T1000 (cell line): ENCODE measurements around the gene IGHMBP2.
"Not testable (repeated sequence)": the region's sequence is repeated elsewhere in the genome, so short reads cannot be mapped to it uniquely, and the experiment has no call there.

Experiments used
- DNase-seq: peaks from one replicate; lab custom pipeline; 2025; ENCODE audit warnings: mixed read lengths; lab: John Stamatoyannopoulos, UW

The IGHMBP2 gene

GRCh38 chr11:68961245-68961644 lies 57.6 kb downstream of the IGHMBP2 start:
- no peak for DNase-seq

DNA sequence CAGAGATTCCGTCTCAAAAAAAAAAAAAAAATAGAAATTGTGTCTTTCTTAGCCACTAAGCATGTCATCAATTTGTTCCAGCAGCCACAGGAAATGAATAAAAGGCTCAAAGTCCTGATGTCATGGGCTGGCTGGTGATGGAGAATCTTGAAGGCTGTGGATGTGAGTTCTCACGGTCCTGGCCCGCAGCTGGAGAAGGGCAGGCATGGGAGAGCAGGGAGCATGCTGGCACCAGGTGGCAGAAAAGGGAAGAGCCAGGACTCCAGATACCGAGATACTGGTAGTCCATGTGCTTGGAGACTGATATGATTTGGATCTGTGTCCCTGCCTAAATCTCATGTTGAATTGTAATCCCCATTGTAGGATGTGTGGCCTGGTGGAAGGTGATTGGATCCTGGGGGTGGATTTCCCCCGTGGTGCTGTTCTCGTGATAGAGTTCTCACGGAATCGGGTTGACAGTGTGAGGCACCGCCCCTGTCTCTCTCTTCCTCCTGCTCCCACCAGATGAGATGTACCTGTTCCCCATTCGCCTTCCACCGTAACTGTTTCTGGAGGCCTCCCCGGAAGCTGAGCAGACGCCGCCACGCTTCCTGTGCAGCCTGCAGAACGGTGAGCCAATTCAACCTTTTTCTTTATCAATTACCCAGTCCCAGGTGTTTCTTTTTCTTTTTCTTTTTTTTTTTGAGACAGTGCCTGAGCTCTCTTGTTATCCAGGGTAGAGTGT lies 59.0 kb downstream of the IGHMBP2 start:
- no peak for DNase-seq

- no peak for DNase-seq
These were observed 60.1 kb downstream of the IGHMBP2 start for GRCh38 chr11:68963779-68964178.

DNA sequence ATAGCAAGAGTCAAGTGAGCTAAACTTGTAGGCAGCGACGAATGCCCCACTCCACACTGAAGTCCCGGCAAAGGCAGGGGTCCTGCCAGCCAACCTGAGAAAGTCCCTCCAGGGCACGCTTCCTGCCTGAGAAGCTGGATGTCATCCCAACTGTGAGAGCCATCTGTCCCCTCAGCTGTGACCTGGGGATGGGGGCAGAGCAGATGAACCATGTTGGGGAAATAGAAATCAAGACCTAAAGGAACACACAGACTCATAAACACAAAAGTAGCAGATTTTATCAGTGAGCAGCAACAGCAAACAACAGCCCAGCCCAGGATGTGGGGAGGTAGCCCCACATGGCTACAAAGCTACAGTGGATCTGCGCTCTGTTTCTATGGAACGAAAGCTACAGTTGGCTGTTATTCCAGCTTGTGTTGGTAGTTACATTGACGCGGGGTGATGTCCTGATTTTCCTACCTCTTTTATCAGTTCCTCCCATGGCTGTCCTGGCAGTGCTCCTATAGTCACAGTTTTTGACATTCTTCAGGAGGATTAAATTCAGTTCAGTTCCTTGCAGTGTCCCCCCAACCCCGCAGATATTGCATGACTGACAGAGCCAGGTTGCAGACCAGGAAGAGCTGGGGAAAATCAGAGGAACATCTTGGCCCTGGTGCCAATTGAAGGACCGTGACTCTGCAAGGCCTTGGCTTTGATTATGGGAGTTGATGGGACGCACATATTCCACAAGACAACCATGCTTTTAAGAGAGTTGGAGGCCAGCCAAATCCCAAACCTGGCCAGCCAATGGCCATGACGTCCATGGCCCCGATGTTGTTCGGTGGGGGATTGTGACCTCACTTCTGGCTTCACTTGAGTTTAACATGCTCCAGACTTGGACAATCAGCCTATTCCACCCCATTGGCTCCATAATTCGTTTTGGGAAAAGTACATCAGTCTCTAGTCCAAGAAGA lies 62.5 kb downstream of the IGHMBP2 start:
- DNase-seq, result no peak

GRCh38 chr11:68966894-68967780 lies 63.4 kb downstream of the IGHMBP2 start:
- DNase-seq, result no peak

GRCh38 chr11:68968306-68969250 lies 64.9 kb downstream of the IGHMBP2 start:
- DNase-seq, result no peak

- DNase-seq, result no peak
These were observed 65.7 kb downstream of the IGHMBP2 start for GRCh38 chr11:68969386-68969785.

GRCh38 chr11:68970921-68971636 lies 67.4 kb downstream of the IGHMBP2 start:
- no peak for DNase-seq

DNA sequence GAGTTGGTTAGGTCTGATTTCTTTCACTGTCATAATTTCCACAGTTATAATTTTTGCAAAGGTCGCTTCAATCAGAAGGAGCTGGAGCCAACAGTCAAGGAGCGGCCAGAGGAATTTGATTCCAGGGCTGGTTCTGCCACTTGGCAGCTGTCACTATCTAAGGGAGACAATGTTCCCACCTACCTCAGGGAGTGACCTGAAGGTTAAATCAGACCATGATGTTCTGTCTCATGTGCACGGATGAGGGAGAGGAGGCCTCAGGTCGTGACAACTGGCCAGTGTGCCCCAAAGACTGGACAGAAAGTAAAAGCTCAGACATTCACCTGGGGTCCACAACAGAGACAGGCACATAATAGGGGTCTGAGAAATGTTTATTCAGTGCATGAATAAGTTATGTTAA lies 69.5 kb downstream of the IGHMBP2 start:
- no peak for DNase-seq

DNA sequence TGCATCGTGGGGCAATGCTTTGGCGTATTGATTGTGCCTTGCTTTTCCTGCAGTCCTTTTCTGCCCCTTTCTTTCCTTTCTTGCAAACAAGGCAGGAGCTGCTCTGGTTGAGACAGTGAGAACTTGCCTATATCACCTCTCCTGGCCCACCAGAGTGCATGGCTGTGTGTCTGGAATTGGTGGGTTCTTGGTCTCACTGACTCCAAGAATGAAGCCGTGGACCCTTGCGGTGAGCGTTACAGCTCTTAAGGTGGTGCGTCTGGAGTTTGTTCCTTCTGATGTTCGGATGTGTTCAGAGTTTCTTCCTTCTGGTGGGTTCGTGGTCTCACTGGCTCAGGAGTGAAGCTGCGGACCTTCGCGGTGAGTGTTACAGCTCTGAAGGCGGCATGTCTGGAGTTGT lies 70.0 kb downstream of the IGHMBP2 start:
- DNase-seq, result not testable (repeated sequence)

GRCh38 chr11:68974421-68975194 lies 70.9 kb downstream of the IGHMBP2 start:
- no peak for DNase-seq

GRCh38 chr11:68976095-68976494 lies 72.4 kb downstream of the IGHMBP2 start:
- DNase-seq, result no peak

DNA sequence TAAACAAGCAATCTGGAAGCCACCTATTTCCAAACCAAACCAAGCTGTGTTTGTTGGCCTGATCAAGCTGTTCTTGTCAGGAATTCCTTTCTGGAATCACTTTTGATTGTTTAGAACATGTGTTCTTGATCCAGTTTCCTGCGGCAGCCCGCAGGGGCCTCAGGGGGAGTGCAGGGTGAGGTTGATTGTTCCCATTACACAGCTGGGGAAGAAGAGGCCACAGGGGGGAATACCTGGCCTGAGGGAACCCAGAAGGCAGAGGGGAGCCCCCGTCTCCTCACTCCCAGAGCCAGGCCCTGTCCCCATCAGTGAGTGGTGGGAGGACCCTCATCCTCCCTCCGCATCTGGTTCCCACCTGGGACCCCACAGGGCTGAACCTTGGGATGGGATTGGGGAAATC lies 72.9 kb downstream of the IGHMBP2 start:
- no peak for DNase-seq

GRCh38 chr11:68977781-68978625 lies 74.3 kb downstream of the IGHMBP2 start:
- DNase-seq, result no peak

DNA sequence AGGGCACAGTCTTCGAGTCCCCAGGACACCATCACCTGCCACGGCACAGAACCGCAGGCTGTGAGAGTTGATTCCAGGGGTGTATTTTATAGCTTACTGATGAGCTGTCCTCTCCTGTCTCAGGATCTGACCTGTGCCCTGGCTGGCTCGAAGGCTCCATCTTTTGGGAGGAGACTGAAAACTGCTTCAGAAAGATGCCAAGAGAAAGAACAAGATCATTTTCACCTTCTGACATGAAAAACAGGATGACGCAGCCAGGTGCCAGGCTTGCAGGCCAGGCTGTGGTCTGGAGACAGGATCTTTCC lies 74.9 kb downstream of the IGHMBP2 start:
- no peak for DNase-seq

- DNase-seq, result no peak
These were observed 75.4 kb downstream of the IGHMBP2 start for GRCh38 chr11:68978931-68979594.

DNA sequence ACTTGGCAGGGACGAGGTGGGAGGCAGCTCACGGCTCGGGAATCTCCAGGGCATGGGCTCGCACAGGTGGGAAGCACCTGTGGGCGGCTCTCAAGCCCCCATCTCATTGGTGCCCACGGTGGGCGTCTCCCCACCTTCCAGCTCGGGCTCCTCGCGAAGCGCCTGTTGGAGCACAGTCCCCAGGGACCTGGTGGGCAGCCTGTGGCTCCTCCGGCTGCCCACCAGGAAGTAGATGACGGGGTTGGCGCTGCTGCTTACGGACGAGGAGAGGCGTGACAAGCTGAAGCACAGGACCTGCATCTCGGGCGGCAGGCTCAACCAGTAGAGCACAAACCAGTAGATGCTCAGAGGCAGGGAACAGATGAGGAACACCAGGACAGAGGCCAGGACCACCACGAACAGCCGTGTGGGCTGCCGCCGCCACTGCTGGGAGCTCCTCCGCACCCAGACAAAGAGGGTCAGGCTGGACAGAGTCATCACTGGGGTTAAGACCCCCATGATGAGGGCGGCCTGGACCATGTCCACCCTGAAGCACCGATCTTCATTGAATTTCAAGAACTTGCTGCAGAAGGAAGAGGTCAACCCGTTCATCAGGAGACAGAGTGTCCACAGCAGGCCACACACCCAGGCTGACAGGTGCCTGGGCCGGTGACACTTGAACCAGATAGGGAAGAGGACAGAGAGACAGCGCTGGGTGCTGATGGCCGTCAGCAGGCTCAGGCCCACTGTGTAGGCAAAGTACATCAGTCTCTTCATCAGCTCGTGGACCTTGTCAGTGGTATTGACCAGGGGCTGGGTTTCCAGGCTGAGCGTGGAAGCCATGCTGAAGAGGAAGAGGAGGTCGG lies 76.5 kb downstream of the IGHMBP2 start:
- no peak for DNase-seq

- no peak for DNase-seq
These were observed 77.0 kb downstream of the IGHMBP2 start, which contains the start of gene MRGPRD for GRCh38 chr11:68980776-68981065. Gene MRGPRD (minus strand): TSS chr11:68980986. CDS start chr11:68980986, 0 bp downstream.
